RWPE2 (cell line): Measurements from ENCODE around the gene NACA.

ENCODE experiments used
- ATAC-seq: fragments of 200-7000 bp; cut with Tn5 transposase; 3 replicates; pipeline ENCODE4 v1.9.1; 2021; ENCODE audit warnings: low read depth
- DNase-seq: peaks from one replicate; pipeline ENCODE4 v3.0.0-alpha.2; 2020; ENCODE audit warnings: low spot score
- H3K27ac ChIP-seq: fragments of 450-650 bp; 2 replicates; pipeline ENCODE4 v1.5.1; 2017; ENCODE audit warnings: mild to moderate bottlenecking; ENCODE audit not compliant: poor library complexity, severe bottlenecking
- H3K27me3 ChIP-seq: fragments of 250-450 bp; sonication (Bioruptor Pico); 2 replicates; pipeline ENCODE4 v1.5.1; 2021; ENCODE audit warnings: mild to moderate bottlenecking, moderate library complexity; ENCODE audit not compliant: insufficient read depth, poor library complexity, severe bottlenecking
- H3K36me3 ChIP-seq: fragments of 250-450 bp; sonication (Bioruptor Pico); 2 replicates; pipeline ENCODE4 v1.5.1; 2020; ENCODE audit warnings: low read depth, mild to moderate bottlenecking, moderate library complexity
- H3K4me1 ChIP-seq: fragments of 250-450 bp; sonication (Bioruptor Pico); 2 replicates; pipeline ENCODE4 v1.5.1; 2021; ENCODE audit warnings: mild to moderate bottlenecking, moderate library complexity; ENCODE audit not compliant: insufficient read depth, poor library complexity, severe bottlenecking
- H3K4me3 ChIP-seq: fragments of 250-450 bp; sonication (Bioruptor Pico); 2 replicates; pipeline ENCODE4 v1.5.1; 2021; ENCODE audit warnings: mild to moderate bottlenecking, moderate library complexity; ENCODE audit not compliant: severe bottlenecking
- H3K9me3 ChIP-seq: fragments of 250-450 bp; sonication (Bioruptor Pico); 2 replicates; pipeline ENCODE4 v1.5.1; 2021; ENCODE audit warnings: mild to moderate bottlenecking, moderate library complexity; ENCODE audit not compliant: severe bottlenecking
- CTCF ChIP-seq: fragments of 450-650 bp; IDR thresholded peaks from one replicate; pipeline ENCODE4 v1.5.1; 2017; ENCODE audit warnings: mild to moderate bottlenecking, moderate library complexity; ENCODE audit not compliant: poor library complexity, severe bottlenecking

NACA gene

GRCh38 chr12:56716933-56717880 lies 7.9 kb downstream of the NACA start:
- ATAC-seq (no peak), DNase-seq (no peak)
- Histone ChIP-seq H3K4me1 (peaks cover 8% of the 10 kb centered on the region), H3K27ac (no peak overlapping the region), H3K4me3 (no peak overlapping the region), H3K27me3 (no peaks in the 10 kb centered on the region), H3K36me3 (peaks cover 84% of the 10 kb centered on the region), H3K9me3 (no peaks in the 10 kb centered on the region)
- TF ChIP-seq CTCF = no peak

GRCh38 chr12:56716458-56716857 lies 8.6 kb downstream of the NACA start:
- DNase-seq (no peak), ATAC-seq (no peak)
- no peak for TF ChIP-seq CTCF
- Histone ChIP-seq H3K27me3 (no peaks in the 10 kb centered on the region), H3K4me1 (peaks cover under 1% of the 10 kb centered on the region), H3K36me3 (peaks cover 83% of the 10 kb centered on the region), H3K27ac (no peak overlapping the region), H3K4me3 (no peak overlapping the region), H3K9me3 (no peaks in the 10 kb centered on the region)

GRCh38 chr12:56715798-56716197 lies 9.3 kb downstream of the NACA start:
- Histone ChIP-seq H3K4me1 (no peaks in the 10 kb centered on the region), H3K9me3 (no peaks in the 10 kb centered on the region), H3K4me3 (no peak overlapping the region), H3K36me3 (peaks cover 78% of the 10 kb centered on the region), H3K27ac (no peak overlapping the region), H3K27me3 (no peaks in the 10 kb centered on the region)
- TF ChIP-seq CTCF = no peak
- ATAC-seq = no peak
- no peak for DNase-seq

- H3K27ac ChIP-seq = no peak overlapping the region
- no peaks in the 10 kb centered on the region for H3K4me1 ChIP-seq
- no peaks in the 10 kb centered on the region for H3K9me3 ChIP-seq
- no peaks in the 10 kb centered on the region for H3K27me3 ChIP-seq
- ATAC-seq (no peak), DNase-seq (no peak)
- TF ChIP-seq CTCF = no peak
- H3K4me3 ChIP-seq = no peak overlapping the region
- peaks cover 65% of the 10 kb centered on the region for H3K36me3 ChIP-seq
These were observed 10.6 kb downstream of the NACA start for GRCh38 chr12:56714431-56714929.

GRCh38 chr12:56713345-56713744 lies 11.8 kb downstream of the NACA start:
- no peak for ATAC-seq

More at GRCh38 chr12:56713345-56713744, 11.8 kb downstream of the NACA start:
- no peaks in the 10 kb centered on the region for H3K4me1 ChIP-seq
- H3K36me3 ChIP-seq = peaks cover 57% of the 10 kb centered on the region
- TF ChIP-seq CTCF = no peak
- no peak overlapping the region for H3K4me3 ChIP-seq
- H3K27me3 ChIP-seq = no peaks in the 10 kb centered on the region
- H3K9me3 ChIP-seq = no peaks in the 10 kb centered on the region
- no peak overlapping the region for H3K27ac ChIP-seq
- no peak for DNase-seq
